HTERT RPE-1 (cell line): ENCODE measurements around the gene RICTOR.

ENCODE experiments used
- in situ Hi-C: fragments of 300-500 bp; cut with MboI; formaldehyde crosslinking; loops from 4 replicates; pipeline ENCODE4 v1.14.3; 2020; ENCODE audit warnings: low sequenced_read_pairs

Gene RICTOR

GRCh38 chr5:38940230-38940858 is 133.9 kb downstream of the RICTOR start:
- in situ Hi-C loops, result no loop called here

GRCh38 chr5:38938973-38939372 is 135.2 kb downstream of the RICTOR start:
- in situ Hi-C loops, result no loop called here

- in situ Hi-C loops, result no loop called here
Observed at GRCh38 chr5:38938424-38938823, 135.8 kb downstream of the RICTOR start.

- in situ Hi-C loops, result no loop called here
Observed at GRCh38 chr5:38936269-38936668, 137.9 kb downstream of the RICTOR start.

GRCh38 chr5:38935437-38935836 is 138.8 kb downstream of the RICTOR start:
- in situ Hi-C loops, result no loop called here

- in situ Hi-C loops, result no loop called here
Observed at GRCh38 chr5:38932854-38933408, 141.3 kb downstream of the RICTOR start.

GRCh38 chr5:38931731-38932130 is 142.5 kb downstream of the RICTOR start:
- in situ Hi-C loops, result no loop called here

- in situ Hi-C loops, result no loop called here
Observed at GRCh38 chr5:38929838-38930237, 144.4 kb downstream of the RICTOR start.

- in situ Hi-C loops, result no loop called here
Observed at GRCh38 chr5:38927470-38927869, 146.7 kb downstream of the RICTOR start.

GRCh38 chr5:38926121-38926520 is 148.1 kb downstream of the RICTOR start:
- in situ Hi-C loops, result no loop called here

GRCh38 chr5:38925154-38925925 is 148.9 kb downstream of the RICTOR start:
- in situ Hi-C loops, result no loop called here

- in situ Hi-C loops, result no loop called here
Observed at GRCh38 chr5:38923661-38924451, 150.3 kb downstream of the RICTOR start.

GRCh38 chr5:38922199-38922598 is 152.0 kb downstream of the RICTOR start:
- in situ Hi-C loops, result no loop called here

- in situ Hi-C loops, result no loop called here
Observed at GRCh38 chr5:38921174-38921573, 153.0 kb downstream of the RICTOR start.

- in situ Hi-C loops, result no loop called here
Observed at GRCh38 chr5:38916802-38917201, 157.4 kb downstream of the RICTOR start.

- in situ Hi-C loops, result no loop called here
Observed at GRCh38 chr5:38913714-38914113, 160.5 kb downstream of the RICTOR start.

- in situ Hi-C loops, result no loop called here
Observed at GRCh38 chr5:38911933-38912332, 162.3 kb downstream of the RICTOR start.

GRCh38 chr5:38906503-38906902 is 167.7 kb downstream of the RICTOR start:
- in situ Hi-C loops, result no loop called here

- in situ Hi-C loops, result no loop called here
Observed at GRCh38 chr5:38905516-38905915, 168.7 kb downstream of the RICTOR start.

GRCh38 chr5:38899936-38900335 is 174.3 kb downstream of the RICTOR start:
- in situ Hi-C loops, result no loop called here

- in situ Hi-C loops, result no loop called here
Observed at GRCh38 chr5:38896760-38897159, 177.4 kb downstream of the RICTOR start.
